ENCODE measurements around the gene ZNF717.
A peak's percentile ranks its signal among the peaks of the same experiment; 100 is the strongest.
"Not testable (repeated sequence)": the region's sequence is repeated elsewhere in the genome, so short reads cannot be mapped to it uniquely, and the experiment has no call there.

ZNF717 gene

GRCh38 chr3:75785081-75785755 lies at the start of gene ZNF717:
Gene ZNF717, minus strand, starts transcription at chr3:75785549. Its CDS starts 2,187 bp downstream, at chr3:75783362.
- DNase-seq, result peak; percentile 93

GRCh38 chr3:75831076-75831475 lies 45.7 kb upstream of the ZNF717 start:
- not testable (repeated sequence) for DNase-seq

- not testable (repeated sequence) for DNase-seq
These were observed 32.7 kb upstream of the ZNF717 start for GRCh38 chr3:75818019-75818418.

GRCh38 chr3:75816287-75817180 lies 31.2 kb upstream of the ZNF717 start:
- not testable (repeated sequence) for DNase-seq

GRCh38 chr3:75814797-75815196 lies 29.4 kb upstream of the ZNF717 start:
- no peak for DNase-seq

- no peak for DNase-seq
These were observed 2.8 kb downstream of the ZNF717 start for GRCh38 chr3:75782506-75782905.

GRCh38 chr3:75781079-75781745 lies 4.1 kb downstream of the ZNF717 start:
- DNase-seq, result no peak

- DNase-seq, result not testable (repeated sequence)
These were observed 7.6 kb downstream of the ZNF717 start for GRCh38 chr3:75777742-75778141.

GRCh38 chr3:75771631-75772030 lies 13.7 kb downstream of the ZNF717 start:
- not testable (repeated sequence) for DNase-seq

- no peak for DNase-seq
These were observed 16.9 kb downstream of the ZNF717 start for GRCh38 chr3:75768303-75769017.

GRCh38 chr3:75737831-75738493 lies 47.4 kb downstream of the ZNF717 start:
- DNase-seq, result no peak

- no peak for DNase-seq
These were observed 57.4 kb downstream of the ZNF717 start for GRCh38 chr3:75727985-75728384.

- no peak for DNase-seq
These were observed 93.3 kb downstream of the ZNF717 start for GRCh38 chr3:75692061-75692460.

GRCh38 chr3:75687323-75687722 lies 98.0 kb downstream of the ZNF717 start:
- DNase-seq, result no peak

Measured in CD4-positive, alpha-beta T cell treated with Interleukin-10 for 1 hour (primary cell).